Lung microvascular endothelial cell (primary cell): ENCODE measurements around the gene SMC1B. TPM values are rescaled to one million over a fixed set of nuclear protein-coding genes. Genes with fewer than 3 reads are reported as not detected.
A peak's percentile ranks its signal among the peaks of the same experiment; 100 is the strongest.
"Not testable (repeated sequence)": the region's sequence is repeated elsewhere in the genome, so short reads cannot be mapped to it uniquely, and the experiment has no call there.

Source experiments
- DNase-seq, 2 donors: peaks; one replicate each; pipeline versions ENCODE4 v3.0.0 to v3.0.0-alpha.2; 2010; ENCODE audit warnings: low read depth in 2 of 2
- total RNA-seq: library from RNA; depleted of rRNA; stranded (reverse); fragments of >200 nt; gene quantifications from 2 replicates; pipeline ENCODE4 v1.2.1, GENCODE V29; 2014

The SMC1B gene
- total RNA-seq, 1 donor from 2014 or later: not detected

DNA sequence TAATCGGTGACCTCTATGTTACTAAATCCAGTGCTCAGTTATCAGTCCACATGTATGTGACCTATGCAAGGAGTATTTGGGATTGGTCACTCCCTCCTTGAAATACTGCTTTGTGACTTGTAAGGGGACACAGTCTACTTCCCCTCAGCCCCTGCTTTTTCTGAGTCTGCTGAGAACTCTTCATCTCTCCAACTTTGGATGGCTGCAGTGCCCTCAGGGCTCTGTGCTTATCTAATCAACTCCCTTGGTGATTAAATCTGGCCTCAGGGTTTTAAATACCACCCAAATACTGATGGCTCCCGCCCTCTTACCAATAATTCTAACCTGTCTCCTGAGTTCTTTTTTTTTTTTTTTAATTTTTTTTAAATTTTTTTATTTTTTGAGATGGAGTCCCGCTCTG is 63.5 kb downstream of the SMC1B start:
- DNase-seq: no peak

GRCh38 chr22:45344334-45344733 is 69.1 kb downstream of the SMC1B start:
- DNase-seq: peak in 1 of 2 donors; percentile 20

GRCh38 chr22:45343143-45343542 is 70.3 kb downstream of the SMC1B start:
- no peak for DNase-seq

DNA sequence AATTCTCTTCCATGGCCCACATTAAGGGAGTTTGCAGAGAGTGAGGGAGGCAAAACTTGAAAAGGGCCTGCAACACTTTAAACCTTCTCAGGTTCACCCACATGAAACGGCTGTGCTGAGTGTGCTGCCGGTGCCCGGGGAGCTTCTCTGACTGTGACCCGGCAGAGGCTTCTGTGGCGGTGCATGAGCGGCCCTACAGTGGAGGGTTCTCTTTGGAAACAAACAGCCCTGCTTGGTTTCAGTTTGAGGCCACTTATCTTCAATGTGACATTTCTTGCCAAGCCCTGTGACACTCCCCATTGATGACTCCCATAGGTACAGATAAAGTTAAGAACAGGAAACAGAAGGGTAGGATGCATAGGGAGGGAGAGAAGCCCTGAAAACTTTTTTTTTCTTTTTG is 71.9 kb downstream of the SMC1B start:
- no peak for DNase-seq

DNA sequence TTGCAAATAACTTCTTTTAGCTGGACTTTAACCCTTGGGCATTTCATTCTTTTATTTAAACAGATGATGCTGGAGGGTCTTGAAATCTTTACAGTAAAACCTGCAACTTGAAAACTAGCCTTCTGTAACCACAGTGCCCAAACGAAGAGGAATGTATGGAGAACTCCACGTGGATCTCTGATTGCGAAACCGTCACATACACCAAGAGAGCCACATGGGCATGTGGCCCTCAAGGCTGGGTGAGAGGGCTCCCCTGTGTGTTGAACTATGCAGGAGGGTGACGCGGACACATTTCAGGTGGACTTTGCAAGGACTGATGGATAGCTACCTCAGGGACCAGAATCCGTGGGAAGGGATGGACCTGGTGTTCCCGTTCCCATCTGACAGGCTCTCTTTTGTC is 73.1 kb downstream of the SMC1B start:
- no peak for DNase-seq

- no peak for DNase-seq
These were observed 74.6 kb downstream of the SMC1B start for GRCh38 chr22:45338795-45339194.

- DNase-seq: no peak
These were observed 75.9 kb downstream of the SMC1B start for GRCh38 chr22:45337536-45337935.

DNA sequence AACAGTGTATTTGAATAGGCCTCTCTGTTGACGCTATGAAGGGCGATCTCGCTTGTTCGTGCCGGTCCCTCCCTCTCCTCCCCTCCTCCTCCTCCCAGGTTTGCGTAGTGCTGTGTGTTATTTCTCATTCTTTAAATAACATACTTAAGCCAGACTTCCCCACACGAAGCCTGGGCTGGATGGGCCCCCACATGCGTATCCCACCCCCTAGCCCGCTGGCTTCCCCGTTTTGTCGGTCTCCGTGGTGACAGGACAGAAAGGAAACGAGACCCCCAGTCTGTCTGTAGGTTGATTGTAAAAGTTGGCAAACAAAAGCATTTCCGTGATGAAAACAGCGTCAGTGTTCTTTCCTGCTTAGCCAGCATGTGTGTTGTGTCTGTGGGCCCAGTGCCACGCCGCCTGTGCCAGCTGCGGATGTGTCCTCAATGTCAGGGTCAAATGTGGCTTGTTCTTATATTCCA is 76.4 kb downstream of the SMC1B start:
- peak; percentile 97 to 100 for DNase-seq

- peak; percentile 30 to 63 for DNase-seq
These were observed 77.4 kb downstream of the SMC1B start for GRCh38 chr22:45335854-45336522.

DNA sequence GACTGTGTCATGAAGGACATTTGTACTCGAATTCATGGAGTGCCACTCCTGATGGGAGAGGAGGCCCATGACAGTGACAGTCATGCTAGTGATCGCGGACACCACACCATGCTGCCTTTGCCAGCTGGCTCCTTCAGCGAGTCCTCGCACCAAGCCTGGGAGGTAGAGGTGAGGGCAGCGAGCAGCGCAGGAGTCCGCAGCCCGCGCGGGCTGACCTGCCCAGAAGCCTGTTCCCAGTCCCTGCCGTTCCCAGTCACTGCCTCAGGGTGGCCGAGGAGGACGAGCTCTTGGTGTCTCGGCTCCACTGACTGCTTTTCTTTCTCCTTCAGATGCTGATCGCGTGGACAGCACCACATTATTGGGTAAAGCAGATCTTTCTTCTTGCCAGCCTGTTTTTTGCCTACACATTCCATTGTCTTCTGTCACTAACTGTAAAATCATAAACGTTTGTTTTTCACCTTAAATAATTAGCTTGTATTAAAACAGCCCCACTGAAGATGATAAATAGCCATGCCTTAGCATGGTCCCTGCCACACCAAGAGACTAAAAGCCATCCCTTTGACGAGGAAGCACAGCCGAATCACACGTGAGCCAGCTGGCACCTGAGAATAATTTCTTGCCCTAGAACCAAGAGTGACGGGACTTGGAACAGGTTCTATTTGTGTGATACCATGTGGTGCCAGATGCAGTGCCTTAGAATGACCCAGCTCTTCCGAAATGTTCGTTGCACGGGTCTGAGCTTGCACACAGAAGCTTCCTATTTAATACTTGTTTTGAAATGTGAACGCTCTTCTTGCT is 78.2 kb downstream of the SMC1B start:
- DNase-seq: peak; percentile 28 to 48

DNA sequence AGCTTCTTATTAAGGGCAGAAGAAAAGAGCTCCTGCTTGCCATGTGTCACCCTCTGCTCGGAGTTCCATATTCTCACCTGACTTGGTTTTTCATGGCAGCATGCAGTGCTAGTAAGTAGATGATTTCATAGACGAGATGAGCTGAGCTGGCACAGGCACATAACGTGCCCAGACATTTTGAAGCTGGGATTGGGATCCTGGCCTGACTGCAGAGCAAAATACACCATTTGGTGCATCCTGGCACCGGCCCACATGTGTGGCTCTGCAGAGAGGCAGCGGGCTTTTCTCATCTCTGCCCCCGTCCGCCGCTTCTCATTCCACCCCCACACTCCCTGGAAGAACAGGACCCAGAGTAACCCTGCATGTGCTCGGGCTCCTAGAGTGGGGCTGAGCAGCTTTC is 78.9 kb downstream of the SMC1B start:
- DNase-seq: no peak

DNA sequence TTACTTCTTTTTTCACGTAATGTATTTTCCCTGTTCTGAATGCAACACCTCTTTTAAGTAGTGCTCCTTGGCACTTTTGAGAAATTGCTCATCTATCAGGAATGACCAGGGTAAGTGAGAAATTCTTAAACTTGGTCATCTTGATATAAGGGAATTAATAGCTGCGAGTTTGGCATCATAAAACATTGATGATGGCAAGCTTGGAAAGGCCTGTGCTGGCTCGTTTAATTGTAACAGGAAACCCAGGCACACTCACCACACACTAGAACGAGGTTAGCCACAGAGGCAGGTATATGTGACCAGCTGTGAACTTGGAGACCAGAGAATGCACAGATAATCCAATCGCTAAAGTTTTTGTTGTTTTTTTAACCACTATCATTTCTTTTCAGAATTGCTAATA is 79.3 kb downstream of the SMC1B start:
- DNase-seq: no peak

- DNase-seq: no peak
These were observed 81.4 kb downstream of the SMC1B start for GRCh38 chr22:45332001-45332400.

DNA sequence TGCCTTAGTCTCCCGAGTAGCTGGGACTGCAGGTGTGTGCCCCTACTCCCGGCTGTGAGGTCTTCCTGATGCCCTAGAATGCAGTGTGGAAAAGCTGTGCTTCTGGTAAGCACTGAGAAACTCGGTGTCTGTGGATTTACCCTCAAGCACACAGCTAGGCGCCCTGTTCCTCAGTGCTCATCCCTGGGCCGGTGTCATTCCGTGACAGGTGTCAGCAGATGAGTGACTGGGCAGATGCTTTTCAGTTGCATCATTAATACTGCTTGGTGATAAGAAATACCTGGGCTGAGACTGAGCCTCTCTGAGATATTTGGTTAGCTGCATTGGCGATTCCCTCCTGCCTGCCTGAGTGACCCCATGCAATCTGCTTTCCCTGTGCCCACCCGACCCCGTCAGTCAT is 81.9 kb downstream of the SMC1B start:
- DNase-seq: no peak

- no peak for DNase-seq
These were observed 82.9 kb downstream of the SMC1B start for GRCh38 chr22:45330548-45330947.

- DNase-seq: peak in 1 of 2 donors; percentile 88
These were observed 83.9 kb downstream of the SMC1B start for GRCh38 chr22:45329530-45329936.

GRCh38 chr22:45328822-45329529 is 84.4 kb downstream of the SMC1B start:
- no peak for DNase-seq

- DNase-seq: not testable (repeated sequence)
These were observed 85.1 kb downstream of the SMC1B start for GRCh38 chr22:45328261-45328660.

- DNase-seq: no peak
These were observed 89.1 kb downstream of the SMC1B start for GRCh38 chr22:45324311-45324711.

GRCh38 chr22:45323695-45324094 is 89.7 kb downstream of the SMC1B start:
- DNase-seq: no peak

DNA sequence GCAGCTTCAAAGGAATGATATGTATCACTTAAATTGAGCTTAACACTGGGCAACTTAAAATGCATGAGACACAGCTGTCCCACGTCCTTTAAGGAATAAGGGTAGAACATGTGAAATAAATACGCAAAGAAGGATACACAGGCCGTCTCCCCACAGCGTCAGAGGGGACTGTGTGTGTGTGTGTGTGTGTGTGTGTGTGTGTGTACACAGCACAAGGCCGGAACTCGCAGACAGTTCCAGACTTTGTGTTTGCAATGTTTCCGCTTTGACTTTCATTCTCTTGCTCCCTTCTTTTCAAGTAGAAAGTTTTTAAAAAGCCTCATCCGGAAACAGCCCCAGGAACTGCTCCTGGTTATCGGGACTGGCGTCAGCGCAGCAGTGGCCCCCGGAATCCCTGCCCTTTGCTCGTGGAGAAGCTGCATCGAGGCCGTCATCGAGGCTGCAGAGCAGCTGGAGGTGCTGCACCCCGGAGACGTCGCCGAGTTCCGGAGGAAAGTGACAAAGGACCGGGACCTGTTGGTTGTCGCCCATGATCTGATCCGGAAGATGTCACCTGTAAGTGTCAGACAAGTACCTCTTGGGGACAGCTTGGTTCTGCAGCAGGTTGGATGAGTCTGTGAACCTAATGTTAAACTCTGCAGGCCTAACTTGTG is 90.4 kb downstream of the SMC1B start:
- no peak for DNase-seq

DNA sequence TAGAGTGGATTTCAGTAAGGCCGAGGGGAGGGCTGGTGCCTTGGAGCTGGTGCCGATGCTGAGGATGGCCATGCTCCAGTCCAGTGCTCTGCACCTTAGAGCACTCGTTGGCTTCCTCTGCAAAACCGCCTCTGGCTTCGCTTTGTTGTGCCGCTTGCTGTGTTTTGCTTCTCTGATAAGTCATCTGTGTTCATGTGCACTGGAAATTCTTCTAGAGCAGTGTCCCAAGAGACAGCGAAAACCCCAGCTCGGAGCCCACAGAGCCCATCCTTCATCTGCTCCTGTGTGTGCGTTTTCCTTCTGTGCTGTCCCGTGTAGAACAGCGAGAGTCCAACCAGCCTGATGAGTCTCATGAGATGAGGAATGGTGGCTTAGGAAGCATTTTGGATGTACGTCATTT is 91.6 kb downstream of the SMC1B start:
- no peak for DNase-seq
